UCSD-AML1 (cell line): ENCODE measurements around the gene USP6NL.
"Not testable (repeated sequence)": the region's sequence is repeated elsewhere in the genome, so short reads cannot be mapped to it uniquely, and the experiment has no call there.

Experiments
- DNase-seq: peaks from one replicate; lab custom pipeline; 2025; ENCODE audit not compliant: unreplicated experiment; lab: John Stamatoyannopoulos, UW

USP6NL gene

DNA sequence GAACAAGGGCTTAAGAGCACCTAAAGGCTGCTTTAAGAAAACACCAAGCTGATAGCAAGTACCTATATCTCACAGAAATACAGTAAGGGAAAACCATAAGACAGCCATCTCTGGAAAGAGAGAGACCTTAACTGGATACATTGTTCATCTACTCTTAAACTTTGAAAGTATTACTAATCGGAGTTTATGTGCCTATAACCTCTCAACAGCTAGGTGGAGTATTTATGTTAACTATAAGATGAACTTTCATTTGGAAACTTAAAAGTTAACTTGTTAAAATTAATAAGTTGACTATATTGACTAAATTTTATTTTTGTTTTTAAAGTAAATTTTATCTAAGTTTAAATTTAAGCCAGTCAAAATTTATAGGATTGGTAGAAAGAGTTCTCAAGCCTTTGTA is 90.6 kb downstream of the USP6NL start:
- DNase-seq = no peak

DNA sequence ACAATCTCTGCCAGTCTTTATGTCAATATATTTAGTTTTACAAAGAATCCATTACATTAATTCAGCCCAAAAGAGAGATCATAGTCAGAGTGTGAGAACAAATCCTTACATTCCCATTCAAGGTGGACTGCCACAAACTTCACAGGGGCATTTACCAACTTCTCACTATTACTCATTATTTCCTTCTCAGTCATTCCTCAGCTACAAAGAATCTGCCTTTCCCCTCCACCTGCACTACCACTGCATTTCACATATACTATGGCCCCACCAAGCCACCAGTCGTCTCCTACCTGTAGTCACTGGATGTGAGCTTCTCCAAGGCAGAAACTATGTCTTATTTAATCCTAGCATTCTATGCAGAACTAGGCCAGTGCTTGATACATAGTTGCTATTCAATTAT is 94.3 kb downstream of the USP6NL start:
- no peak for DNase-seq

DNA sequence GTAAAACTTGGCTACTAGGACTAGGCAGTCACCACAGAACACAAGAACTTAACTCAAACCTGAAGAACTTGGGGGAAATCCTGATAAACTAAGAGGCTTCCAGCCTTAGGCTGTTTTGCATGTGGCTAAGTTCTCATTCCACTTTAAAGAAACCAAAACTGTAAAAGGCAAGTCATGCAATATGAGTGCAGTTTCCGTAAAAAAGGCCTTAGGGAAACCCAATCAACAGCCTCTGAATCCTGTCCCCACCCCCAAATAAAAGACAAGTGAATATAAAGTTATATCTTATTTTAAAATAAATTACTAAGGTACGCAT is 95.1 kb downstream of the USP6NL start:
- no peak for DNase-seq

DNA sequence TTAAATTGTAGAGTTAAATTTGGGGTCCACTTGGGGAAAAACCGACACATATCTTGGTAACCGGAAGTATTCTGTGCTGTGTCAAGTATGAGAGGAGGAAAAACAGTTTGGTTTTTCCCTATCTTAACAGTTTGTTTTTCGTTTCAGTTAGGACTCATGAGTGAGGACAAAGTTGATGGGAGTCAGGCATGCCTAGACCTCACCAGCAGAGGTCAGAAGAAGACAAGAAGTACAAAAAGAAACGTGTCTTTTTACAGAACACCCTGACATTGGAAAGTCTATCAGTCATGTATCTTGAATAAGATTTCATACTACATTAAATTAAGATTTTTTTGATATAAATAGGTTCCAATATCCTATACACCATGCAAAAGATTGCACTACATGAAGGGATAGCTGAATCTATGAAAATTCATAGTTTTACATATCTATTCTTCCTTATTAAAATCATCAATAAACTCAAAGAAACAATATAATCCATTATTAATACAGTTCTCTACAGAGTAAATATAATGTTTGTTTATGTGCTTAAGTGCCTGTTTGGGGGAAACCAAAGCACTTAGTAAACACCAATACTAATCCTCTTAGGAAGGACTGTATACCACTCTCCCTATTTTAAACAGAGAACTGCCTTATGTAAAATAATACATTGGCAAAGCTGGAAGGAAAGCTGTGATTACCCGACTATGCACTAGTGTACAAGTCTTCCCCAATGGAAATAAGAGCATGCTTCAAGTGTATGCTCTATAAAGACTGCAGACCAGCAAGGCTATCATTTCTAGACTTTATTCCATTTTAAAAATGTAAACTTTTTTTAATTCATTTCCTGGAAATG is 95.6 kb downstream of the USP6NL start:
- no peak for DNase-seq

DNA sequence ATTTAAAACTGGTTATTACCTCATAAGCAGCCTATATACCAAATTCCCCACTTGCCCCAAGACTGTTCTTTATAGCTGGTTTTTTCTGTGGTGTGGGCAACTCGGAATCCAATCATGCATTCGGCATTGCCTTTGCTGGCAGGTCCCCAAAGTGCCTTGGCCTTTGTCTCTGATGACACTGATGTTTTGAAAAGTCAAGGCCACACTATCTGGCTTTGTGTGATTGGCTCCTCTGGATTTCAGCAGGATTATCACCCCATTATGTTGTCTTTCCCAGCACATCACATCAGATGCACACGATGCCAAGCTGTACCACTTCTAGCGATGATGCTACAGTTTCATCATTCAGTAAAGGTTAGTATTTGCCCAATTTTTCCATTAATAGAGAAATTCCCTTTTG is 97.7 kb downstream of the USP6NL start:
- DNase-seq = no peak

DNA sequence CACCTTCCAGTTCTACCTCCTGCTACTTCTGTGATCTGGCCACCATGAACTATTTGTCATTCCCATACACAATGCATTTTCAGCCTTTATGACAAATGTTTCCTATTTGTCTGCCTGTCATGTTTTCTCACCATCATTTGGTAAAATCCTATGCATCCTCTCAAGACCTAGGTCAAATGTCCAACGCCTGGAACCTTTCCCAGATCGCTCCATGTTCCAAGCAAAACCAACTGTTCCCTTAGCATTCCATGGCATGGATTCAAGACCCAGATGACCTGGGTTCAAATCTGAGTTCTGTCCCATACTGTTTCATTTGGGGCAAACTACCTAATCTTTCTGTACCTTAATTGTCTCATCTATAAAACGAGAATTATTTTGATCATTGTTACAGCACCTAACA is 98.9 kb downstream of the USP6NL start:
- no peak for DNase-seq

DNA sequence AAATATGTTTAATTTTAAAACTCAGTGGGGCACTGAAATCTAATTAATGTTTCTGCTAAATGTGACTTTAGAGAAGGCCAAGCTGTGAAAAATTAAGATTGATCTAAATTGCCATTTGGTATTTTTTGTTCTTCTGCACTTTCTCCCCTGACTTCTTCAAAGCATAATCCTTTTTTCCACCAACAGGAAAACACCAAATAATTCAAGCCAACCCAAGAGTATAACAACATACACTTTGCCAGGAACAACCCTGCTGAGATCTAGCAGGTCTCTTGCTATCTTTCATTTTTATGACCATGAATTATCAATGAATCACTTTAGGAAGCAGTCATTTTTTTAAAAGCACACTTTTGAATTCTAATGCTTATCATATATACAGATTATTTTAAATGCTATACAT is 100.1 kb downstream of the USP6NL start:
- no peak for DNase-seq

DNA sequence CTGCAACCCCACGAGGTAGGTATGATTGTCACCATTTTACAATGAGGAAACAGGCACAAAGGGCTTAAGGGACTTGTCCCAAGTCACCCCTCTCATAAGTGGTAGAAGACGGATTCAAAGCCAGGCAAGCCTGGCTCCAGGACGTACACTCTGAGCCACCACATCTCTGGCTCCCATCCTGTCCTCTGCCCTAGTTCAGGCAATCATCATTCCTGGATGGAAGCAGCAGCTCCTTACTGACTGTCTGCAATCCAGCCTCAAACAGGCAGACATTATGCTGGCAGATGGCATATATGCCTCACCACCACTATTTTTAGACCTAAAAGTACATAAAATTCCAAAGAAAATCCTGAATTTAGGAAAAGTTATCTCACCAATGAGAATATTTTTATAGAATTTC is 100.7 kb downstream of the USP6NL start:
- DNase-seq = no peak

DNA sequence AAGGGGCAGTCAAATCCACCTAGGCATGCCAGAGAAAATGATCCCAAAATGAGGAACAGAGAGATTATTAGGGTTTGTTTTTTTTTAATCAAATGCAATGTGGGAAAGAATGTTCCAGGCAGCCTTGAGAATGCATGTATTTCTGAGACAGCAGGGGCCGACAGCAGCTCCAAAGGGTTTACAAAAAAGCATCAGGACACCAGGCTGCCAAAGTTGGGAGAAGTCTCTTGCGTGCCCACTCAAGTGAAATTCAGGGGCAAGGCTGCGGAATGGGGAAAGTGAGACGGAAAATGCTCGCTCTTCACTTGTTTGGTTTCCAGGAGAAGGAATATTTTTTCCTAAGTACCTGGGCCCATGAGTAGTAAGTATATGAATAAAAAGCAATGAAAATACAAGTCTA is 101.2 kb downstream of the USP6NL start:
- no peak for DNase-seq

DNA sequence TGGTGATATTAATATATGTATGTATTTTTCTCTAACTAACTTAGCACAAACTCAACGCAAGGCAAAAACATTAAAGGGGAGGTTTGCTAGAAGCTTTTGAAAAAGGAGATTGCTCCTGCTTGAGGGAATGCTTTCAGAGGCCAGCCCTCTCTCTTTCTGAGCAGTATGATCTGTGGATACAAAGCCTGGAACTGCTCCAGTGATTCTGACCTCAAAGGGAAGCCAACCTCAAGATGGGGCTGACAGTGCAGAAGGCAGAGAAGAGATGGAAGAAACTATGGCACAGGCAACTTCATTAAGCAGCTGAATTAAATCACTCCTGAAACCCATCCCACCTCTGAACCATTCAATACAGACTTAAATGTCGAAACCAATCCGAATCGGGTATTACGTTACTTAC is 102.4 kb downstream of the USP6NL start:
- DNase-seq = no peak

DNA sequence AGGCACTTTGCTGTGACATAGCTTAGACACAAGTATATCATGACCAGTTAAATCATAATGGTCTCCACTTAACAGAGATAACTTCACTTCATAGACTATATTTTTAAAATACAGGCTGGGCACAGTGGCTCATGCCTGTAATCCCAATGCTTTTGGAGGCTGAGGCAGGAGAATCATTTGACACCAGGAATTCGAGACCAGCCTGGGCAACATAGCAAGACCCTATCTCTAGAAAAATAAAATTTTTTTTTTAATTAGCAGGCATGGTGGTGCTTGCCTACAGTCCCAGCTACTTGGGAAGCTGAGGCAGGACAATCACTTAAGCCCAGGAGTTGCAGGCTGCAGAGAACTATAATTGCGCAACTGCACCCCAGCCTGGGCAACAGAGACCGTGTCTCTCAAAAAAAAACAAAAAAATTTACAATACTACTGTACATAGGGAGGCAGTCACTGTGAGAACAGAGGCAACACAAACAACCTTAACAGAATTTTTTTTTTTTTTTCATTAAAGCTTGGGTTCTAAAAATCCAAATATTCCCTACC is 105.1 kb downstream of the USP6NL start:
- DNase-seq = no peak

DNA sequence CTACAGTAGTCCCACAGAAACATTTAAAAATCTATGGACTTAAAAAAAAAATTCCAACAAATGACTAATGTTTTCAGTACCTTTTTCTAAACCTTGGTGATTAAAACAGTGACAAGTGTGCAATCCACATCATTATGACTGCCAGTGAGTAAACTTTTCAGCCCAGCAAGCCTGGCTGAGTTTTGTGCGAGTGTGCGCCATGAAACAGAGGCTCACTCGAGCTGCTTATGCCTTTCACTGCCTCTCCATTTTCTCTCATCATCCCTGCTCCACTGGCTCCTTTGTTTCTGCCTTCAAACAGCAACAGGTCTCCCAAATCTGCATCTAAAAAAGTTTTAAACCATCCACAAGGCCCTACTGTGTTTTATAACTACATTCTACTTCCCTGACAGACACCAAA is 105.8 kb downstream of the USP6NL start:
- no peak for DNase-seq

DNA sequence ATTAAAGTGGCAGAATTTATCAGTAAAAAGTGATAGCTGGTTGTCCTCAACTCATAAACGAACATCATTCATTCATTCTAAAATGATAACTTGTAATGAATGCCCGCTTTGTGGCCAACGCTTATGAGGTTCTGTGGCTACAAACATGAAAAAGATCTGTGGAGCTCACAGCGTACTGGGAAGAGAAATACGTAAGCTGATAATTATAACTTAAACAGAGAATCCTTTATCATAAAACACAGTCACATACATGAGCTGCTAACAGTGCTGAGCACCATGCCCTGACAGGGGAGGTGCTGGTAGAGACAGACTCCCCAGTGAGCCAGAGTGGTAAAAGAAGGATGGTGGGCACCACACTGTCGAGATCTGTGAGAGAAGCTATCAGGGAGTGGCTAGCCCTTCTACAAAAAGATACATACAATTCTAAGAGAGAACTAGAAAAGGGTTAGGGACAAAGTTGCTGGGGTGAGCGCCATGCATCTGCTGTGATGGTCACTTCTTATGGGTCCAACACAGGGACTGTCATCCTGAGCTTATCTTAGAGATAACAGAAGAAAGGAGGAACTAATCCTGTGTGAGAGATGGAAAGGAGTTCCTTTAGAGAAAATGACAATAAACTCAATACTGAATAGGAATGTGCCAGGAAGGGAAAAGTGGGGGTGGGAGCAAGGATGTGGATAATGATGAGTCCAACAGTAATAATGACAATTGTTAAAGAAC is 106.7 kb downstream of the USP6NL start:
- no peak for DNase-seq

DNA sequence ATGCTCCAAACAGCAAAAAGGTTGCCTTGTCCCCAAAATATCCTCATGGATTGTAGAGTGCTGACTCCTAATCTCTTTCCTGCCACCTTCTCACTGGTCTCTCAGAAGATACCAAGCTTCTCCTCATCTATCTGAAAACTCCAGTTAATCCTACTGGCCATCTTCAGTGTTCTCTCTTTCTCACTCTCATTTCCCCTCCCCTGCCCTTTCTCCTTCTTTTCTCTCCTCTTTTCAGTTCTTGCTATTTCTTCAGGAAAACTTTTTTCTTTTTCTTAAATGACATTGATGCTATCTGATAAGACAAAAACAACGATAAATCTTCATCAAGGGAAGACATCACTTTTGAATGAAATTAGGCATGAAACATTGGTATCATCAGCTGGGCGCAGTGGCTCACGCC is 109.8 kb downstream of the USP6NL start:
- DNase-seq = no peak

DNA sequence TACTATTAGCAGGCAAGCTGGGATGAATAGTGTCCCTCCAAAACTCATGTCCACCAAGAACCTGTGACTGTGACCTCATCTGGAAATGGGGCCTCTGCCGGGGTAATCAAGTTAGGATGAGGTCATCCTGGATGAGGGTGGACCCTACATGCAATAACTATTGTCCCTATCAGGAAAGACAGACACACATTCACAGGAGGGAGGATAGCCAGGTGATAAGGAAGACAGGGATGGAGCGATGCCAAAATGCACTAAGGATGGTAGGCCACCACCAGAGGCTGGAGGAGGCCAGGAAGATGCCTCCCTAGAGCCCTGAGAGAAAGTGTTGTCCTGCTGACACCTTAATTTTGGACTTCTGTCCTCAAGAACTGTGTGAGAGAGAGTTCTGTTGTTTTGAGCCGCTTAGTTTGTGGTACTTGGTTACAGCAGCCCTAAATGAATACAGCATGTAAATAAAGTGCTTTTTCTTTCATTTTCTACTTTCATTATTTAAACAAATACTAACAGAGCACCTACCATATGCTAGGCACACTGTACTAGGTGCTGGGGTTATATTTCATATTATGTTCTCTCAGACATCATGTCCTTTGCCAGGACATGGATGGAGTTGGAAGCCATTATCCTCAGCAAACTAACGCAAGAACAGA is 111.9 kb downstream of the USP6NL start:
- DNase-seq = no peak

DNA sequence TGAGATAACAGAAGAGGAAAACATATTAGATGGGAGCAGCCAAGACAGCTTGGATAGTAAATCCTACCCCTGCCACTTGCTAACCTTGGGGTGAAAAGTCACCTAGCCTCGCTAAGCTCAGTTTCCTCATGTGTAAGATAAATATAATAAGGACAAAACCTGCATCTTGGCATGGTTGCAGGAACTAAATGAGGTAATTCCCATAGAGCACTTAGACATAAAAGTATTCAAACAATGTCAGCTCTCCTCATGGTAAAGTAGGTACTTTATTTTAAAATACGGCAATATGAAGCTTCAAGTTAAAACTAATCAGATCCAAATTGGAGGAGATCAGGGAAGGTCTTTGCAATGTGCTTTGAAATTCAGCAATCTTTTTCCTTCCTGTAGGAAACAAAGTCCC is 113.1 kb downstream of the USP6NL start:
- no peak for DNase-seq

DNA sequence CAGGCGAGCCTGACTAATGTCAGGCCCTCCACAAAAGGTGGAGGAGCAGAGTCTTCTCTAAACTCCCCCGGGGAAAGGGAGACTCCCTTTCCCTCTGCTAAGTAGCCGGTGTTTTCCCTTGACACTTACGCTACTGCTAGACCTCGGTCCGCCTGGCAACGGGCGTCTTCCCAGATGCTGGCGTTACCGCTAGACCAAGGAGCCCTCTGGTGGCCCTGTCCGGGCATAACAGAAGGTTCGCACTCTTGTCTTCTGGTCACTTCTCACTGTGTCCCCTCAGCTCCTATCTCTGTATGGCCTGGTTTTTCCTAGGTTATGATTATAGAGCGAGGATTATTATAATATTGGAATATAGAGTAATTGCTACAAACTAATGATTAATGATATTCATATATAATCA is 116.5 kb downstream of the USP6NL start:
- not testable (repeated sequence) for DNase-seq

DNA sequence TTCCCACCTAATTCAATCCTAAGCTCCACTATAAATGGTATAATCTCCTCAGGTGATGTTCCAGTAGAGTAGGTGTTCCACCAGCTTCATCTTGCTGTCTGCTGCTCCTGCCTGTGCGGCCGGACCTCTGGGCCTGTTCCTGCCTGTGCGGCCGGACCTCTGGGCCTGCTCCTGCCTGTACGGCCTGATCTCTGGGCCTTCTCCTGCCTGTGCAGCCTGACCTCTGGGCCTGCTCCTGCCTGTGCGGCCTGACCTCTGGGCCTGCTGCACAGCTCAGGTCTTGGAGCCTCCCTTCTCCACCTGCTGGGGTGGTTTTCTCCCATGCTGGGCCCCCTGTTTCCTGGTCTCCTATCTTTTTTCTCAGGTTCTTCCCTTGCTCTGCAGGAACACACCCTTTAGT is 117.8 kb downstream of the USP6NL start:
- DNase-seq = no peak

DNA sequence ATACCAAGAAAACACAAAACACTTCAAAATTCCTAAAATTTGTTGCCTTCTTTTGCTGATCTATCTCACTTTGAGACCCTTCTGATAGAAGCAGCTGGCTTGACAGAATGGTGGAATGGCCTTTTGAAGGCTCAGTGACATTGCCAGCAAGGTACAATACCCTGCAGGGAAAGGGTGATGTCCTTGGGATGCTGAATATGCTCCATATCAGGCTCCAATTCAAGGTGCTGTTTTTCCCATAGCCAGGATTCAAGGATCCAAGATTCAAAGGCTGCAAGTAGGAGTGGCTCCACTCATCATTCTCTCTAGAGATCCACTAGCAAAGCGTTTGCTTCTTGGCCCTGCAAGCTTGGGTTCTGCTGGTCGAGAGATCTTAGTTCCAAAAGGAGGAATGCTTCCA is 120.4 kb downstream of the USP6NL start:
- DNase-seq = no peak

DNA sequence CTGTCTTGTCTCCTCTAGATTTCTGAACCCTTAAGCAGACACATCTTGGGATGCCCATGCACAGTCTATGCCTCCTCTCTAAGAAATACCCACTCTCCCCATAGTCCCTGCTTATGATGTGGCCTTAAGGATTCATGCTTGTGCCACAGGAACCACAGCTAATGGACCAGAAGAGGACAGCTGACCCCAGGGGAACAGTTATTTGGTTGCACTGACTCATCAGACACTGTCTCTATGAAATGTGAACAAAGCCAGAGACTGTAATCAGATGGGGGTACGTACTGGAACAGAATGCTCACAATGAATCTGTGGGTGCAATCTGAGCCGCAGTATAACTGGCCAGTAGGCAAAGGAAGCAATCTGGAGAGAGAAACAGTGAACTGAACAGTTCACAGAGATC is 121.9 kb downstream of the USP6NL start:
- DNase-seq = no peak

DNA sequence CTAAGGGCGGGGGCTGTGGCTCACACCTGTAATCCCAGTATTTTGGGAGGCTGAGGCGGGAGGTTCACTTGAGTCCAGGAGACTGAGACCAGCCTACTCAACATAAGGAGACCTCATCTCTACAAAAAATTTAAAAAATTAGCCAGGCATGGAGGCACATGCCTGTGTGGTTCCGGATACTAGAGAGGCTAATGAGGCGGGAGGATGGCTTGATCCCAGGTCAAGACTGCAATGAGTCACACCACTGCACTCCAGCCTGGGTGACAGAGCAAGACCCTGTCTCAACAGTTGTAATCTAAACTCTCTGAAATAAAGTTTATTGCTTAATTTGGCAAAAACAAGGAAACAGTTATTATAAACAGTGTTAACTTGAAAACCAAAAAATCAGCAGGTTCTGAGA is 123.3 kb downstream of the USP6NL start:
- no peak for DNase-seq
